ENCODE results near the gene PPP2R2B.

PPP2R2B gene

DNA sequence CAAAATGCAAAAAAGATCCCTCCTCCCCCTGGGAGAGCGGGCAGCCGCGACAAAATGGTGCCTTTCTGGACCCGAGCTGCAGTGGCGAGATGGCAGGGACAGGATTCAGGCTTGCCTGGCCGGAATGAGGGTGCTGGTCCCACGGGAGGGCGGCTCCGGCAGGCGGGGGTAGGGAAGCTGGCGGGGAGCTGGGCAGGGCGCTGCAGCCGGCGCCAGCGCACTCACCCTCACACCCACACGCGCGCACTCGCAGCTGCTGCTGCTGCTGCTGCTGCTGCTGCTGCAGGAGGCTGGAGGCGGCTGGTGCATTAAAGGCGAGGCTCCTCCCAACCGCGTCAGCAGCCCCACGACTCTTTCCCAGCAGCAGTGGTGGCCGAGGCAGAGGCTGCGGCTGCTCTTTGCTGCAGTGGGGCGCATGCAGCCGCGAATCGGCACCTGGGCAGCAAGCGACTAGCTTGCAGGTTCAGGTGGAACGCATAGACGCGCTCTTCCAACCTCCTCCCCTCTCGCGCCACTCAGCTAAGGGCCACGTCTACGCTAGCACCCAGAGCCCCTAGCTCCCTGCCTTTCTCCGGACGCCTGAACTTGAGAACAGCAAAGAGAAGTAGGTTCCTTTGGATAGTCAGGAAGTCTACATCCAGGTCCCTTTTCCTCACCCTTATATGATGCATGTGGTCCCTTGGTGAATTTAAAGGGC lies at the start of gene PPP2R2B:
Gene PPP2R2B (minus strand): TSS at position 282 of the 697 bp plus-strand sequence.
- in situ Hi-C loops (cut with HindIII; ENCODE audit: low sequenced_read_pairs): no loop called here

DNA sequence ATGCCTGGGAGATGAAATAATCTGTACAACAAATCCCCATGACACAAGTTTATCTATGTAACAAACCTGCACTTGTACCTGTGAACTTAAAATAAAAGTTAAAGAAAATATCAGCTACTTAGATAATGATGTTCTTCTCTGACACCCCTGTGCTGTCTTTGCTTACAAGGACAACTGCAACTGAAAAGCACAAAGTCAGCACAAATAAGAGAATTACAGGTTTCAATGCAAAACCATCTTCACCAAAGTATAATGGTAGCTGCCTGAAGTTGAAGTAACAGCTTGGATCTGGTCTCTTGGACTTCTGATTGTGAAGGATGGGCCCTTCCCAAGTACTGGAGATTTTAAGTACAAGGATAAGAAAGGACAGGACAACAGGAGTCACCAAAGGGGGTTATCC lies 45.6 kb upstream of the PPP2R2B start:
- in situ Hi-C loops (cut with HindIII; ENCODE audit: low sequenced_read_pairs): no loop called here

GRCh38 chr5:146921225-146921624 lies 42.7 kb upstream of the PPP2R2B start:
- in situ Hi-C loops (cut with HindIII; ENCODE audit: low sequenced_read_pairs): no loop called here

GRCh38 chr5:146920351-146920881 lies 41.9 kb upstream of the PPP2R2B start:
- in situ Hi-C loops (cut with HindIII; ENCODE audit: low sequenced_read_pairs): no loop called here

- in situ Hi-C loops (cut with HindIII; ENCODE audit: low sequenced_read_pairs): no loop called here
Measured at GRCh38 chr5:146919304-146919703, 40.7 kb upstream of the PPP2R2B start.

- in situ Hi-C loops (cut with HindIII; ENCODE audit: low sequenced_read_pairs): no loop called here
Measured at GRCh38 chr5:146917931-146918330, 39.4 kb upstream of the PPP2R2B start.

GRCh38 chr5:146912874-146913273 lies 34.3 kb upstream of the PPP2R2B start:
- in situ Hi-C loops (cut with HindIII; ENCODE audit: low sequenced_read_pairs): no loop called here

DNA sequence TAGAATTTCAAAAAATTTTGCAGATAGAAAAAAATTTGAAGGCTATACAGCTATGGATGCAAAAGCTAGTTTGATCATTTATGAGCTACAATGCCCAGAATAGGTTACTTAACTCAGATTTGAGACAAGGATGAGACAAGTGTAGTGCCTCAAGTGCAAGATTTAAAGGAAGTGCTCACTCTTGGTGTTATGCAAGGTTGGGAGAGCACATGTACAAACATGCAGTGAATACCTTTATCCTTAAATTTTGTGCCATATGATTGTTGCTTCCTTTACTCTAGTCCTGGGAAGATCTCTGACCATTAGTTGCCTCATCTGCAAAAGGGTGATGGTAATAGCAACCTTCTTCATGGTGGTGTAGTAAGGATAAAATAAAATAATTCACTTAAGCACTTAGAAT lies 31.7 kb upstream of the PPP2R2B start:
- in situ Hi-C loops (cut with HindIII; ENCODE audit: low sequenced_read_pairs): no loop called here

DNA sequence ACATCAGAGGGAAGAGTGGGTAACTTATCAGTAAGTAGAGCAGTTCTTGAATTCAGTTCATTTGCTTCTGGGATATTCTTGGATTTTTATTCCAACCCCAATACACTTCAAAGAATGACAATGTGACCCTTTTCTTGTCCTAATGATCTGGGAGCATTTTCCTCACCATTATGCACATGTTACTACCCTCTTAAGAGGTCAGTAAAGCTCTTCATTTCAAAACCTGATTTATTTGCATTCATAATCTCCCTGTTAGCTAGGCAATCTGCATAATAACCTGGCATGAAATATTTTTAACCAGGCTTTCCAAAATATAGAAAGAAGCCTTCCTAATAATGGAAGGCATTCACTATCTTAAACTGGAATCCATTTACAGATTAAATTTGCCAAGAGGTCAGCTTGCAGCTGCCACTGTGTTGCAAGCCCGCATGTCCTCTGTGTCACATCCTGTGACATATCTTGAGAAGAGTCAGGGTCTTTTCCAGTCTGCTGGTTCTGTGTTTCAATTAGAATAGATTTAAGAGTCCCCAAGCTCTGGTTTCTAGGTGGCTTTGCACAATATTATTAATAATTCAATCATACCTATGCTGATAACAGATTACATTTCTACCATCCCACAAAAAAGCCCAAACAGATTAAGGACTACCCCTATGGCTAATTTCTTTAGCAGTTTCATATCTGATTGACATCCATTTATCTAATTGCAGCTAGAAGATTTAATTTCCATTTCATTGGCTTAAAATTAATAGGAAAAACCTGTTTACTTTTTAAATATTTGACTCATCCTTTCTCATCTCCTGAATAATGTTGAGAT lies 30.9 kb upstream of the PPP2R2B start:
- in situ Hi-C loops (cut with HindIII; ENCODE audit: low sequenced_read_pairs): no loop called here

- in situ Hi-C loops (cut with HindIII; ENCODE audit: low sequenced_read_pairs): no loop called here
Measured at GRCh38 chr5:146906803-146907202, 28.2 kb upstream of the PPP2R2B start.

DNA sequence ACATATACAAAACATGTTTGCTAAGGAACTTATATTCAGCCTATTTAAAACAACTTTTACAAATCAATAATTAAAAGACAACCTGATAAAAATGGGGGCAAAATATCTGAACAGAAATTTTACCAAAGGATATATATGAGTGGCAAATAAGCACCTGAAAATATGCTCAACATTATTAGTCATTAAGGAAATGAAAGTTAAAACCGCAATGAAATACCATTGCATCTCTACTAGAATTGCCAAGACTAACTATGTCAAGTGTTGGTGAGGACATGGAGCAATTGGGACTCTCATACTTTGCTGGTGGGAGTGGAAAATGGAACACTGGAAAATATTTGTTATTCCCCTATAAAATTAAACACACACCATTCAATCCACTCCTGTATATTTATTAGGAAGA lies 26.3 kb upstream of the PPP2R2B start:
- in situ Hi-C loops (cut with HindIII; ENCODE audit: low sequenced_read_pairs): no loop called here

DNA sequence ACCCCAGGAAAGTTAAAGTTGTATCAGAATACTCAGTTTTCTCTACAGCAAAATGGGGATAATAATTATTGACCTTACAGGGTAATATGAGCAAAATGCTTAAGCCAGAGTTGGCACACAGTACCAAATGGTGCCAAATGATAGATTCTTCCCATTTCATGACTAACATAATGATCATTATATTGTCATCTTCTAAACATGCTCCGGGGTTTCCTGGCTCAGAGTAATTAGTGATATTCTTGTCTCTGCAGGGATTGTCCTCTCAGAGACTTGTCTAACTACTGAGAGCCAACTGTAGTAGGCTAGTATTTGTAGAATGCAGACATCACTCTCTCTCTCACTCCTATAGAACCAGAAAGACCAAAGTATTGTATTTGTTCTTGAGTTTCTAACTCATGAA lies 25.2 kb upstream of the PPP2R2B start:
- in situ Hi-C loops (cut with HindIII; ENCODE audit: low sequenced_read_pairs): no loop called here

DNA sequence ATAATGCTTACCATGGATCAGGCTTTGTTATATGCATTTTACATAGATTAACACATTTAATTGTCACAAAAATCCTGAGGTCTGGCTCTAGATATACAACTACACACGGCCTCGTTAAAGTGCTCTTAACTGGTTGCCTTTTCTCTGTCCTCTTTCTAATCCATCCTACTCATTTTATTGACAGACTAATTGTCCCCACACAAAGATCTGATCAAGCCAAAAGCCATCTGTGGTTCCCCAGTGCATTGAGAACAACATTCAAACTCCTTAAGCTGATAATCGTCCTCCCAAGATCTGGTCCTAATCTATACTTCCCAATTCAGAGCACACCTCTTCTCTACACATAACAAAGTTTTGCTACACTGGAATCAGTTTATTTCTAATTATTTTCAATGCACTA lies 23.9 kb upstream of the PPP2R2B start:
- in situ Hi-C loops (cut with HindIII; ENCODE audit: low sequenced_read_pairs): no loop called here

- in situ Hi-C loops (cut with HindIII; ENCODE audit: low sequenced_read_pairs): no loop called here
Measured at GRCh38 chr5:146897061-146897460, 18.5 kb upstream of the PPP2R2B start.

DNA sequence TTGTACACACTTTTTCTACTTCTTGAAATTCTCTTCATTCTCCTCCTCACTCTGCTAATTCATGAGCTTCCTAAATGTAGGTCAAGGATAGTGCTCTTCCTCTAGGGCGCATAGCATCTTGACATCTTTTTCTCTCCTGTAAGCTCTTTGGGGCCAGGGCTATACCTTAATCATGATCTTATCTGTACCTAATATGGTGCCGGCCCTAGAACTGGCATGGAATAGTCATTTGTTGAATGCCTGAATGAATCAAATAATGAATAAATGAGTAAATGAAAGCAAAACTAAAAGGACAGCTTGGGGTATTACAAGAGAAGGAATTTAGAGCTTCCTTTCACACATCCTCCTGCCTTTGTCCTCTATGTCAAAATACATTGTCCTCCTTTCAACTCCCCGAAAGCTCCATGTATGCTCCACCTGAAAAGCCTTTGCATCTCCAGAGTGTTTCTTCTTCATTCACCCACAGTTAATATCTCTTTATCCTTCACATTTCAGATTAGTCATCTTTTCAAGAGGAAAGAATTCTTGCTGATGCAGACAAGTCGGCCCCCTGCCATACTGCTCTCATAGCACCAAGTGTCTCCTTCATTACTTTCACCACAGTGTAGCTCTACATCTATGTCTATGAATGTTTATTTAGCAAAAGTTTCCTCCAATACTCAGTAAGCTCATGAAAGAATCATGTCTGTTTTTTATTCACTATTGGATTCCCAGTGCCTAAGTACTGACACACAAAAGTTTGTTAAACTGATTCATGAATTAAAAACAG lies 16.4 kb upstream of the PPP2R2B start:
- in situ Hi-C loops (cut with HindIII; ENCODE audit: low sequenced_read_pairs): no loop called here

GRCh38 chr5:146893991-146894390 lies 15.4 kb upstream of the PPP2R2B start:
- in situ Hi-C loops (cut with HindIII; ENCODE audit: low sequenced_read_pairs): no loop called here

DNA sequence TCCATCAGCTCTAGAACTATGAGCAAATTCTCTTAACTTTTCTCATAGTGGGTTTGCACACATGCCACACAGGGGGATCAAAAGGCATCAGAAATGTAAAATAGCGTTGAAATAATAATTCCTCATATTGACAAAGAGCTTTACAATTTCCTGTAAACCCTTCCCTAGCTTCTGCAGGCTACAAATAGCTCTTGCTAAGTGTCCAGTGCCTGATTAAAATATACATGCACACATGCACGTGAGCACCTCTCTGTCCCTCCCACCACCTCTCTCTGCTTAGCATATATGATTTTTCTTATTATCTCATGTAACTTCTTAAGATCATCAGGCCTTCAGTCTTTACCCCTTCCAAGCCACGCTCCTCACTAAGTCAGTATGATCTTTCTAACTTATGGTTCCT lies 13.7 kb upstream of the PPP2R2B start:
- in situ Hi-C loops (cut with HindIII; ENCODE audit: low sequenced_read_pairs): no loop called here

DNA sequence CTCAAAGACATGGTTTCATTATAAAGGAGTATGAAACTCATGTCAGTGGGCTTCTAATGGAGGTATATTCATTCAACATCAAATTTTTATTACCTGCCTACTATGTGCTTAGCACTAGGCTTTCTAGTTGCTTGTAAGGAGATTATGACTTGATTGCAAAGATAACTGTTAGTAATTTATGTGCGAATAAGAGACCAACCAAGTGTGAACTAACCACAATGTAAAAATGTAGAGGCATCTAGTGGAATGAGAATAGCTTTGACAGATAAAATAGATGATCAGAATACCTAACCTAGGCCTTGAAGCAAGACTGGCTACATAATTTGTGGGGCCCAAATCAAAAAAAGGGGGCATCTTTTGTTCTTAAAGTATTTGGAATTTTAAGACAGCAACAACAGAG lies 13.0 kb upstream of the PPP2R2B start:
- in situ Hi-C loops (cut with HindIII; ENCODE audit: low sequenced_read_pairs): no loop called here

- in situ Hi-C loops (cut with HindIII; ENCODE audit: low sequenced_read_pairs): no loop called here
Measured at GRCh38 chr5:146890731-146891440, 12.3 kb upstream of the PPP2R2B start.

- in situ Hi-C loops (cut with HindIII; ENCODE audit: low sequenced_read_pairs): no loop called here
Measured at GRCh38 chr5:146890066-146890465, 11.5 kb upstream of the PPP2R2B start.

- in situ Hi-C loops (cut with HindIII; ENCODE audit: low sequenced_read_pairs): no loop called here
Measured at GRCh38 chr5:146889169-146889568, 10.6 kb upstream of the PPP2R2B start.
